ENCODE data around the gene ZSCAN26. TPM values are rescaled to one million over a fixed set of nuclear protein-coding genes. Genes with fewer than 3 reads are reported as not detected.
"Not testable (repeated sequence)": the region's sequence is repeated elsewhere in the genome, so short reads cannot be mapped to it uniquely, and the experiment has no call there.

ZSCAN26 gene
- total RNA-seq, 1 donor from 2014 or later = 26.9 TPM

DNA sequence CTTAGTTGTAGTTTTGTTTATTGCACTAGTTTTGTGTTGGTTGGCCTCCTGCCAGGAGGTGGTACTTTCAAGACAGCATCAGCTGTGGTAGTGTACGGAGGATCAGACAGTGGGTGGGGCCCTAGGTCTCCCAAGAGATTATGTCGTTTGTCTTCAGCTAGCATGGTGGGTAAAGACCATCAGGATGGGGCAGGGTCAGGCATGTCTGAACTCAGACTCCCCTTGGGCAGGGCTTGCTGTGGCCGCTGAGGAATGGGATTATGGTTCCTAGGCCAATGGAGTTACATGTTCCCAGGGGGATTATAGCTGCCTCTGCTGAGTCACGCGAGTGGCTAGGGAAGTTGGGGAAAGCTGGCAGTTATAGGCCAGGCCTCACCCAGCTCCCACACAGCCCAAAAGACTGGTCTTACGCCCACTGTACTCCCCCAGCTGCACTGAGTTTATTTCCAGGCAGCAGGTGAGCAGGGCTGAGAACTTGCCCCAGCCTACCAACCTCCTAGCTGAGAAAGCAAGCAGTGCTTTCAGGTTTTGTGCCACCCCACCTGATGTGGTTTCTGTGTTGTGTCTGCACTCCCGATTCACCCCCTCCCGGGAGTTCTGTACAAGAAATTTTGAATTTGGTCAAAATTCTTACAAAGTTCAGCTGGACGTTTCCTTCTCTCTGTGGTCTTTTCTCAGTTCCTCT is 44.3 kb downstream of the ZSCAN26 start:
- Mint-ChIP-seq H3K27ac (no peak overlapping the region), H3K9me3 (peaks cover 55% of the 10 kb centered on the region), H3K27me3 (ENCODE audit: low read depth) (no peaks in the 10 kb centered on the region), H3K4me1 (no peaks in the 10 kb centered on the region), H3K36me3 (peaks cover 28% of the 10 kb centered on the region), H3K4me3 (no peak overlapping the region)
- DNase-seq (ENCODE audit: low spot score in 2 of 2, unreplicated experiment in 2 of 2) = no peak
- no peak for TF ChIP-seq CTCF (IDR thresholded peaks at IDR 0.05; ENCODE audit: unreplicated experiment)

- Mint-ChIP-seq H3K27me3 (ENCODE audit: low read depth) (no peaks in the 10 kb centered on the region), H3K4me3 (no peak overlapping the region), H3K4me1 (no peaks in the 10 kb centered on the region), H3K27ac (no peak overlapping the region), H3K36me3 (peaks cover 19% of the 10 kb centered on the region), H3K9me3 (peaks cover 38% of the 10 kb centered on the region)
- no peak for DNase-seq (ENCODE audit: low spot score in 2 of 2, unreplicated experiment in 2 of 2)
- TF ChIP-seq CTCF (IDR thresholded peaks at IDR 0.05; ENCODE audit: unreplicated experiment) = no peak
Measured at GRCh38 chr6:28312939-28313338, 46.0 kb downstream of the ZSCAN26 start.

GRCh38 chr6:28315628-28316027 is 48.7 kb downstream of the ZSCAN26 start:
- Mint-ChIP-seq H3K27me3 (ENCODE audit: low read depth) (no peaks in the 10 kb centered on the region), H3K9me3 (peaks cover 13% of the 10 kb centered on the region), H3K4me1 (no peaks in the 10 kb centered on the region), H3K27ac (no peak overlapping the region), H3K4me3 (no peak overlapping the region), H3K36me3 (peaks cover 11% of the 10 kb centered on the region)
- TF ChIP-seq CTCF (IDR thresholded peaks at IDR 0.05; ENCODE audit: unreplicated experiment) = no peak
- DNase-seq (ENCODE audit: low spot score in 2 of 2, unreplicated experiment in 2 of 2) = no peak

- not testable (repeated sequence) for H3K4me3 Mint-ChIP-seq; H3K36me3 Mint-ChIP-seq; H3K4me1 Mint-ChIP-seq; H3K27ac Mint-ChIP-seq; DNase-seq (ENCODE audit: low spot score in 2 of 2, unreplicated experiment in 2 of 2); H3K27me3 Mint-ChIP-seq (ENCODE audit: low read depth)
- H3K9me3 Mint-ChIP-seq = peaks cover 13% of the 10 kb centered on the region
Measured at GRCh38 chr6:28317866-28318265, 50.9 kb downstream of the ZSCAN26 start.

GRCh38 chr6:28322661-28323060 is 55.7 kb downstream of the ZSCAN26 start:
- Mint-ChIP-seq H3K4me3 (no peak overlapping the region), H3K27me3 (ENCODE audit: low read depth) (no peaks in the 10 kb centered on the region), H3K27ac (no peak overlapping the region), H3K4me1 (no peaks in the 10 kb centered on the region), H3K36me3 (peaks cover 41% of the 10 kb centered on the region), H3K9me3 (peaks cover 46% of the 10 kb centered on the region)
- no peak for TF ChIP-seq CTCF (IDR thresholded peaks at IDR 0.05; ENCODE audit: unreplicated experiment)
- no peak for DNase-seq (ENCODE audit: low spot score in 2 of 2, unreplicated experiment in 2 of 2)

DNA sequence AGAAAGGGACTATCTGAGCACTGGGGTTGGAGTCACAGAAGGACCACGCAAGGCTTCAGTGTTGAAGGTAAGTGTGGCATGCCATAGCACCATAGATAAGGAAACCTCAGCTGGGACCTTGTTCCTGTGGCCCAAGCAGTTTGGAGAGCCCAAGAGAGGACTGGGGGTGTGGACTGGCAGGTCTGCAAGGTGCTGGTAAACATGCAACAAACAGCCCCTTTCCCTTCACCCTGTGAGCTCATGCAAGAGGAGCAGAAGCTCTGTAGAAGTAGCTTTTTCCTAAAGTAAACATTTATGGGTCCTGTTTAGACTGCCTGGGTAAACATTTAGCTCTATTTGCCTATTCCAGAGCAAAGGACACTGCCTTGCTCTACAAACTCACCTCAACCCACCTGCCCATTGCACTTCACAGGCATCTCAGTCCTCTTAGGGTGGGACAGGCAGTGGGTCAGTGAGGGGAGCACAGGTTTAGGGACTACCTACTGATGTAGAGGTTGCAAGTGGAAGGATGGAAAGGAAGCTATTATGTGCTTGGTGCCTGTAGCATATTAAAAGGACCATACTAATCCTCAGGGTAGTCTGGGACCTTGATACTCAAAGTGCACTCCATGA is 57.0 kb downstream of the ZSCAN26 start:
- DNase-seq (ENCODE audit: low spot score in 2 of 2, unreplicated experiment in 2 of 2) = no peak
- no peaks in the 10 kb centered on the region for H3K27me3 Mint-ChIP-seq (ENCODE audit: low read depth)
- H3K27ac Mint-ChIP-seq = no peak overlapping the region
- peaks cover 53% of the 10 kb centered on the region for H3K9me3 Mint-ChIP-seq
- TF ChIP-seq CTCF (IDR thresholded peaks at IDR 0.05; ENCODE audit: unreplicated experiment) = no peak
- H3K4me3 Mint-ChIP-seq = no peak overlapping the region
- H3K36me3 Mint-ChIP-seq = peaks cover 49% of the 10 kb centered on the region
- H3K4me1 Mint-ChIP-seq = no peaks in the 10 kb centered on the region
